Progenitor cell of endocrine pancreas (in vitro differentiated cells): ENCODE results near the gene MRPS2. TPM values are rescaled to one million over a fixed set of nuclear protein-coding genes. Genes with fewer than 3 reads are reported as not detected.

Source experiments
- DNase-seq: peaks from one replicate; pipeline ENCODE4 v3.0.0; 2021; ENCODE audit warnings: low spot score; ENCODE audit not compliant: unreplicated experiment
- H3K27ac Mint-ChIP-seq: 2 replicates; pipeline ENCODE4 v1.8.0; 2021; ENCODE audit warnings: mild to moderate bottlenecking, moderate library complexity, mixed read lengths
- H3K27me3 Mint-ChIP-seq: 2 replicates; pipeline ENCODE4 v1.8.0; 2021; ENCODE audit warnings: mixed read lengths
- H3K36me3 Mint-ChIP-seq: 2 replicates; pipeline ENCODE4 v1.8.0; 2022; ENCODE audit warnings: mixed read lengths; ENCODE audit not compliant: insufficient read depth
- H3K4me1 Mint-ChIP-seq: 2 replicates; pipeline ENCODE4 v1.8.0; 2021; ENCODE audit warnings: low read depth, mixed read lengths
- H3K4me3 Mint-ChIP-seq: 2 replicates; pipeline ENCODE4 v1.8.0; 2021; ENCODE audit warnings: low read depth, mild to moderate bottlenecking, moderate library complexity, mixed read lengths
- H3K9me3 Mint-ChIP-seq: 2 replicates; pipeline ENCODE4 v1.8.0; 2021; ENCODE audit warnings: low read depth, mixed read lengths
- total RNA-seq: library from RNA; stranded (reverse); gene quantifications from 2 replicates; pipeline ENCODE4 v1.2.1, GENCODE V29; 2021
- TF ChIP-seq, protein P1 (sequence below): fragments of 200-600 bp; sonication (generic); IDR thresholded peaks from one replicate; pipeline ENCODE4 v1.5.0; 2021; ENCODE audit warnings: antibody characterized with exemption, mild to moderate bottlenecking; ENCODE audit not compliant: unreplicated experiment

MRPS2 gene
- total RNA-seq, 1 donor from 2014 or later: 40.0 TPM

DNA sequence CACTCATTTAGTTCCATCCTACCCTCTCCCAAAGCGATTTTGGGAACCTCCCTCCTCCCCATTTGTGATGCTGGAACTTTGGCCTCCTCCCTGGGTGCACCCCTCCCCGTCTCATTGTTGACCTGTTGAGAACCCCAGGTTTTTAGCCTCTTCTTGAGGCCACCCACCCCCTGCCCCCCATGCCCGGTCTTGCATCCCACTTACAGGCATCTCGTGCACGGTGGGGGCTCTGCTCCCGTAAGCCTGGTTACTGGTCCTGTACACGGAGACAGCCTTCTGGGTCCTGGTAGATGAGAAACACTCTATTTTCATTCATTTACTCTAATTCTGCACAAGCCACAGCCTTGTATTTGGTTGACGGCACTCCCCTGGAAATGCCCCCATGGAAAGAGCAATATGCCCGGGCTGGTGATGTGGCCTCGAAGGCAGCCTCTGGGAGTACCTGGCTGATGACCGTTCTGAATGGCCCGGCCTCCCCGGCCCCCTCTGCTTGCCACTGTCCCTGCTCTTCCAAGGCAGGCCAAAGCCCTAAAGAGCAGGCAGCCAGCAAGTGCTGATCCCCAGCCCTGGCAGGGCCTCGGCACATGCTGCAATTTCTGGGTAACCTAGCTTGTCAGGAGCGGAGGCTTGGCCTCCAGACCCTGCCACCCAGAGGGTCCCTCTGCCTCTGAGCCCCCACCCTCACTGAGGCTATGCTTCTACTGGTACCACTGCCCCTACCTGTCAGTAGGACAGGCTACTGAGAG, 1.9 kb upstream of the MRPS2 start:
- Mint-ChIP-seq H3K27me3 (no peaks in the 10 kb centered on the region), H3K4me3 (peak overlapping the region; percentile 91), H3K36me3 (no peaks in the 10 kb centered on the region), H3K4me1 (peaks cover 12% of the 10 kb centered on the region), H3K9me3 (no peaks in the 10 kb centered on the region), H3K27ac (no peak overlapping the region)
- TF ChIP-seq, protein P1, sequence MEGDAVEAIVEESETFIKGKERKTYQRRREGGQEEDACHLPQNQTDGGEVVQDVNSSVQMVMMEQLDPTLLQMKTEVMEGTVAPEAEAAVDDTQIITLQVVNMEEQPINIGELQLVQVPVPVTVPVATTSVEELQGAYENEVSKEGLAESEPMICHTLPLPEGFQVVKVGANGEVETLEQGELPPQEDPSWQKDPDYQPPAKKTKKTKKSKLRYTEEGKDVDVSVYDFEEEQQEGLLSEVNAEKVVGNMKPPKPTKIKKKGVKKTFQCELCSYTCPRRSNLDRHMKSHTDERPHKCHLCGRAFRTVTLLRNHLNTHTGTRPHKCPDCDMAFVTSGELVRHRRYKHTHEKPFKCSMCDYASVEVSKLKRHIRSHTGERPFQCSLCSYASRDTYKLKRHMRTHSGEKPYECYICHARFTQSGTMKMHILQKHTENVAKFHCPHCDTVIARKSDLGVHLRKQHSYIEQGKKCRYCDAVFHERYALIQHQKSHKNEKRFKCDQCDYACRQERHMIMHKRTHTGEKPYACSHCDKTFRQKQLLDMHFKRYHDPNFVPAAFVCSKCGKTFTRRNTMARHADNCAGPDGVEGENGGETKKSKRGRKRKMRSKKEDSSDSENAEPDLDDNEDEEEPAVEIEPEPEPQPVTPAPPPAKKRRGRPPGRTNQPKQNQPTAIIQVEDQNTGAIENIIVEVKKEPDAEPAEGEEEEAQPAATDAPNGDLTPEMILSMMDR: no peak
- DNase-seq: no peak

DNA sequence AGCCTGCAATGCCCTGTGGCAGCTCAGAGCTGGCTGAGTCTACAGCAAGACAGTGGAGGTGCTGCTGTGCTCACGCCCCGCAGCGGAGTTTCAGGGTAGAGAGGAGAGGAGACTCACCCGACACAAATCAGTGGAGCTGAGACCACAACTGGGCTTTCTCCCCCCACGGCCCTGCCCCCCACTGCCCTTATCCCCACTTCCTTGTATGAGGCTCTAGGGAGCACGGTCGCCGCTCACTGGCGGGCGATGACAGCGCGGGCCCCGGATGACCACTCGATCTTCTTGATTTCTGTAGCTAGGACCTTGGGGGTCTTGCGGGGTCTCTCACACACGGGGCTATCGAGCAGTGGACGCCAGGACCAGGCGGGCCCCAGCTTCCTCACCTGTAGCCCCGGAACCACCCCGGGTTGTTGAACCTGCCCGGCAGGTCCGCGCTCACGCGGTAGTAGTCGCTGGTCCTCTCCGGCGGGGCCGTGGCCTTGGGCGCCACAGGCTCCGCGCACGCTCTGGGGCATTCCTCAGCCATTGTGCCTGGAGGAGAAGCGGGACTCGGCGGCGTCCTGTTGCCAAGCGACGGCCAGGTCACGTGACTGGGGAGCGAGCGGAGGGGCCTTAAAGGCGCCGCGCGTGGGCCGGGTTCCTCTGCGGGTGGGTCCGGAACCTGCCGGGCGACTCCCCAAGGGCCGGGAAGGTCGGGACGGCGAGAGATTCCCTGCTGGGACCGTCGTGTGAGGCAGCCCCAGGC, 984 bp upstream of the MRPS2 start:
- peaks cover 12% of the 10 kb centered on the region for H3K4me1 Mint-ChIP-seq
- peaks cover 2% of the 10 kb centered on the region for H3K36me3 Mint-ChIP-seq
- H3K27ac Mint-ChIP-seq: peak overlapping the region; percentile 95
- H3K4me3 Mint-ChIP-seq: peak overlapping the region; percentile 91
- H3K27me3 Mint-ChIP-seq: no peaks in the 10 kb centered on the region
- DNase-seq: peak; percentile 93
- TF ChIP-seq, protein P1: peak; percentile 13
- H3K9me3 Mint-ChIP-seq: no peaks in the 10 kb centered on the region

DNA sequence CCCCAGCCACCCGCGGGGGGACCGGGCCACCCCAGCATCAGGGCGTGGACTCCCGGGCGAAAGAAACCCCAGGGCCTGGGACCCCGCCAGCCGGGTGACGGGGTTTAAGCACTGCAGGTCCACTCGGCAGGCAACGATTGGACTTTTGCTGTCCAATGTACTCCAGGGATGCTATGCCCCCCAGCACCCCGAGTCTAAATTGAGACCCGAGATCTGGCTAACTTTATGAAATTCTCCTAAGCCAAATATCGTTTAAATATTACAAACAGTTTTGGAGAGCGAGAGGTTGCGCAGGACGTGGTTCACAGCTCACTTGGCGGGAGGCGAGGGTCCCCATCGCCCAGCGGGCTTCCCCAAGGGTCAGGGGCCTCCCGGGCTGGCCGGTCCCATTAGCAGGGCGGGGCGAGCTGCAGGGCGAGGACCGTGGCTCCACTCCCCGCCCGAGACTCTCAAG, 384 bp upstream of the MRPS2 start:
- no peak overlapping the region for H3K27ac Mint-ChIP-seq
- TF ChIP-seq, protein P1: no peak
- no peak for DNase-seq
- H3K4me1 Mint-ChIP-seq: peaks cover 12% of the 10 kb centered on the region
- no peaks in the 10 kb centered on the region for H3K27me3 Mint-ChIP-seq
- H3K4me3 Mint-ChIP-seq: peak overlapping the region; percentile 91
- no peaks in the 10 kb centered on the region for H3K9me3 Mint-ChIP-seq
- H3K36me3 Mint-ChIP-seq: peaks cover 2% of the 10 kb centered on the region

DNA sequence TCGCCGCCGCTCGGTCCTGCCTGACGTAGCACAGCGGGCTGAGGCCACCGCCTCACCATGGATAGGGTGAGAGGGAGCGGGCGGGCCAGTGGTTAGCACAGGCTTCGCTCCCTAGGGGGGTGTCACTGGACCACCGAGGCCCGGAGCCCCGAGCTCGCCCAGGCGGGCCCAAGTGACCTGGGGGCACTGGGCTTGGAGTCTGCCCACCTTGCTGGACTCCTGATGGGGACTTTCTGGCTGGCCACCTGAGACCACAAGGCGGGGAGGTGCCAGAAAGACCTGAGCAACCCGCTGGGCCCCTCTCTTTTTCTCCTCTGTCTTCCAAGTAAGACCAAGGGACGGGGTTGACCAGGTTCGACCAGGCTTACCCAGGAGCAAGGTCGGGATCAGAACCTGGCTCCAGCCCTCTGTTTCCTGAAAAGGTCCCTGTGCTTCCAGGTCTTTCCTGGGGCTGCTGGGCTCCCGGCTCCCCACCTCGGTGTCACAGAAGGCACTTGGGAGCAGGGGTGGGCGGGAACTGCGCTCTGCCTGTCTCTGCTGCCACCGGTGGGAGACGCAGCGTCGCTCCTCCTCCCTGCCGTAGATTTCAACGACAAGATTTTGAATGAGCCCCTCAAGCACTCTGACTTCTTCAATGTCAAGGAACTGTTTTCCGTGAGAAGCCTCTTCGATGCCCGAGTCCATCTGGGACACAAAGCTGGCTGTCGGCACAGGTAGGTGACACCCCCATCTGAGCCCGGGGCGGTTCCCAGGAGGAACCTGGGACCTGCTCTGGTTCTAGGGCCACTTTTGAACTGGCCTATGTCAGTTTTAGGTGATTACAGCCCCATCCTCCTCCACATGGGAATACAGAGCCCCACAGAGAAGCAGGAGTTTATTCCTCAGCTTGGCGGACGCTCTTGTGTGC, 1.0 kb downstream of the MRPS2 start:
- no peak for DNase-seq
- Mint-ChIP-seq H3K27me3 (no peaks in the 10 kb centered on the region), H3K4me1 (peaks cover 12% of the 10 kb centered on the region), H3K4me3 (peak overlapping the region; percentile 91), H3K9me3 (no peaks in the 10 kb centered on the region), H3K36me3 (peaks cover 2% of the 10 kb centered on the region), H3K27ac (peak overlapping the region; percentile 52)
- TF ChIP-seq, protein P1: no peak
